SHP77 (cell line): Measurements from ENCODE around the gene AQP12B.

Source experiments
- DNase-seq, 2 experiments: peaks; one replicate each; lab custom pipeline; 2025; lab: John Stamatoyannopoulos, UW

AQP12B gene

DNA sequence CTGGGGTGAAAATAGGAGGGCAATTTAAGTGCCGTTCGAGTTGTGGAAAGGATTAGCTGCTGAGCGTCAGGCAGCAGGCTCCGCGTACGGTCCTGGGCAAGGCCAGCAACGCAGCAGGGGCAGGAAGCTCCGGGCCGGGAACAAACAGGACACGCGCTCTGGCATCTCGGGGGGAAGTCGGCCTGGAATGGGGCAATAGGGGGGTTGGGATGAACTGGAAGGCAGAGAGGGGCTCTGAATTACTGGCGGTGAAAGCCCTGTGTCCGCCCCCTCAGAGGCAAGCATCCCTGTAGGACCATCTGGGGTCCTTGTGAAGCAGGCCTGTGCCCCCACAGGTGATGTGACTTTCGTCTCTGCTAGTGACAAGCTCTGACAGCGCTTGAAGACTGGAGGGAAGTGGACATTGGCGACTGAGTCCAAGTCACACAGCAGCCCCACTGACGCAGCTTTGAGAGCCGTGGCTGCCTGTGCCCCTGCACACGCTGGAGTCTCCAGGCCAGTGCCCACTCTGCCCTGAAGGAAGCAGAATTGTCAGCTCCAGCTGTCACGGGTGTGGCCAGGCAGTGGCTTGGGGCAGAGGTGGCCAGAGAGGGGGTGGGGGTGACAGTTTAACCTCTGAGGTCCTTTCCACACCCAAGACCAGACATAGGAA is 35.1 kb downstream of the AQP12B start:
- no peak for DNase-seq

GRCh38 chr2:240646900-240647502 is 35.7 kb downstream of the AQP12B start:
- no peak for DNase-seq

- no peak for DNase-seq
These were observed 36.3 kb downstream of the AQP12B start for GRCh38 chr2:240646176-240646899.

GRCh38 chr2:240645801-240646175 is 36.9 kb downstream of the AQP12B start:
- DNase-seq, result no peak

DNA sequence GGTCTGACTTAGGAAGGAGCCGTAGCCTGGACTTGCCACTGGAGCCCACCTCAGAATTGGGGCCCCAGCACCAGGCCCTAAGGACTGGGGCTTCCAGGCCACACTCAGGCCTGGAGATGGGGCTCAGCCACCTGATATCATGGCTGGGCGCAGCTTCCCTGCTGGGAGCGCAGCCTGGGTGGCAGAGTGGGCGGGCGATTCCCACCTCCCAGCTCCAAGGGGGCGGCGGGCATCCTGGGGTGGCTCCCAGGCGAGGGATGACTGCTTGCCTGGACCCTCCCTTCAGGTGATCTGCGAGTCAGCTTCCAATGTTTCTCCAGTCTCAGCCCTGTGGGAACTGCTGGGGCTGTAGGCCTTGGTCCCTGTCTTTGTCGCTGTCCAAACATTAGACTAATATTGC is 37.3 kb downstream of the AQP12B start:
- no peak for DNase-seq

GRCh38 chr2:240644859-240645301 is 37.8 kb downstream of the AQP12B start:
- no peak for DNase-seq

- no peak for DNase-seq
These were observed 38.5 kb downstream of the AQP12B start for GRCh38 chr2:240644171-240644651.

- no peak for DNase-seq
These were observed 38.9 kb downstream of the AQP12B start for GRCh38 chr2:240643811-240644150.

DNA sequence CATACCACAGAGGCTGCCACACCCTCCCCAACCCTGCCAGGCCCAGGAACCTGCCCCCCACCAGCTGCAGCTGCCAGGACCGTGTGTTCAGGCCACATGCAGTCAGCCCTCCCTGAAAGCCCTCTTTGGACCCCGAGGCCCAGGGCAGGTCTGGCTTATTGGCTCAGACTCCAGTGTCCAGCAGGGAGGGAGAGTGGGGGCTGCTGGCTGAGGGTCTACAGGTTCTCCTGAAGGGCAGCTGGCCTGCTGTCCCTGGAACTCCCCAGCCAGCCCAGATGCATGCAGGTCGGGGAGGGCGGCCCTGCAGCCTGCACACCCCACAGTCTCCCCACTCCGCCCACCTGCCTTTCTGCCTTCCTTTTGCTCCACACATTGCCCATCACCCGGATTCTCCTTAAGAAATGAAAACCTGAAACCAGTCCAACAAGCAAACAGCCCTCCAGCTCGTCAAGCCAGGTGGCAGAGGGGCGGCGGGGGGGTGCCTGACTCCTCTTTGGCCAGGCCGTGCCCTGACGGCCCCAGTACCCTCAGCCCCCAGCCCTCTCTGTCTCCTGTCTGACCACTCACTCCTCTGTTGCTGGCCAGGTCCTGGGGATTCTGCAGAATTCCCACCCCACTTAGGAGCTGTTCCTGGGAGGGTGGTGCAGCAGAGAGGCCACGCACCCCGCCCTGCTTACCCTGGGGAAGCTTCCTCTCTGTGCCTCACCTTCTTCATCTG is 39.4 kb downstream of the AQP12B start:
- DNase-seq, result no peak

GRCh38 chr2:240642806-240643092 is 39.9 kb downstream of the AQP12B start:
- no peak for DNase-seq

- no peak for DNase-seq
These were observed 40.5 kb downstream of the AQP12B start for GRCh38 chr2:240642061-240642805.

DNA sequence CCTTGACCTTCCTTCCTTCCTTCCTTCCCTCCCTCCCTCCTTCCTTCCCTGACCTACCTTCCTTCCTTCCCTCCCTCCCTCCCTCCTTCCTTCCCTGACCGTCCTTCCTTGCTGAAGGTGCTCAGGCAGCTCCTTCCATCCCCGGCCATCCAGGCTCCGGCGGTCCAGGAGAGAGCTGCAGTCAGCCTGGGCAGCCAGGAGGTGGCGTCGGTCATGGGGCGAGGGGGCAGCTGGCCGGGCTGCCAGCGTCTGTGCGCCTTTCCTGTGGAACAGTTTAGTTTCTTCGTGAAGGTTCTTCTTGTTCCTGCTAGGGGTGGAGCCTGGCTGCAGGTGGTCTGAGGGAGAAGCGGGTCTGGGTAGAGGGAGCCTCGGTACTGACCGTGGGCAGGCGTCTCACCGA is 41.7 kb downstream of the AQP12B start:
- peak; percentile 26 to 31 for DNase-seq

- DNase-seq, result no peak
These were observed 43.1 kb downstream of the AQP12B start for GRCh38 chr2:240639566-240639965.

DNA sequence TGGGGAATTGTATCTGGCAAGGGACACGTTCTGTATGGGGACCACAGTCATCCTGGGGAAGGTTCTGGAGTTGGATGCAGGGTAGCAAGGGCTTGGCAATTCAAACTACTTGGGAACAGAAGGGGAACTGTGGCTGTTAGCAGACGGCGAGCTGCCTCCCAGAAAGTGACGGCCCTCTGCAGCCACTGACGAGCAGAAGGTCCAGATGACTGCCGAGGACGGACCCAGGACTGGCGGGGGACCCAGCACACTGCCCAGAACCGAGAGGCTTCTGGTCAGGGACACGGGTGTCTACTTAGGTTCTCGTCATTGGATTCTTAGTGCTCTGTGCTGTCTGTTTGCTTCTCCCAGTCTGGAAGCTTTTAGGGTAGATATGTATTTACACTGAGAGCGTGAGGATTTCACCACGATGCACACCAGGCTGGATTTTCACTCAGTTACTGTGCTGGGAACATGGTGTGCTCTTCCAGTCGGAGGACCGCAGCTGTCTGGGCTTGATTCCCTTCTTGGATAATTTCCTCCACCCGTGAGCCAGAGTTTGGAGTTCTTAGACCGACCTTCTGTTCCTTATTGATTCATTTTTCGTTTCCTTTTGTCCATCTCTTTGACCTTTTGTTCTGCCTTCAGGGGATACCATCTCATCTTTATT is 44.0 kb downstream of the AQP12B start:
- DNase-seq, result no peak

DNA sequence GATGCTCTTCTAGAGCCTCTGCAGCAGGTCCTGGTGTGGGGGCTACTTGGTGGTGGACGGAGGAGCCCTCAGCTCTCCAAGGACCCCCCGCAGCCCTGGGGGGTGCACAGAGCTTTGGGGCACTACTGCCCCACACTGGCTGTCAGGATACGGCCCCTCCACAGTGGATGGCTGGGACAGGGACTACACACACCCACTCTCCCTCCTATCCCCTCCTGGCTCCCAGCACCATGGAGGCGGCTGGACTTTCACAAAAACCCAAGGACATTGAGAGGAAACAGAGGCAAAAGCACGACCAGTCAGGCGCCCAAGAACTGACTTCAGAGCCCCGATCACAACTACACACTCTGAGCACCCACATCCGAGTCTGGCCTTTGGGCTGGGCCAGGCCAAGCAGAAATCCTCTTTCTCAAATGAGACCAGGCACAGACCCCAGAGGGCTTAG is 44.8 kb downstream of the AQP12B start:
- no peak for DNase-seq

DNA sequence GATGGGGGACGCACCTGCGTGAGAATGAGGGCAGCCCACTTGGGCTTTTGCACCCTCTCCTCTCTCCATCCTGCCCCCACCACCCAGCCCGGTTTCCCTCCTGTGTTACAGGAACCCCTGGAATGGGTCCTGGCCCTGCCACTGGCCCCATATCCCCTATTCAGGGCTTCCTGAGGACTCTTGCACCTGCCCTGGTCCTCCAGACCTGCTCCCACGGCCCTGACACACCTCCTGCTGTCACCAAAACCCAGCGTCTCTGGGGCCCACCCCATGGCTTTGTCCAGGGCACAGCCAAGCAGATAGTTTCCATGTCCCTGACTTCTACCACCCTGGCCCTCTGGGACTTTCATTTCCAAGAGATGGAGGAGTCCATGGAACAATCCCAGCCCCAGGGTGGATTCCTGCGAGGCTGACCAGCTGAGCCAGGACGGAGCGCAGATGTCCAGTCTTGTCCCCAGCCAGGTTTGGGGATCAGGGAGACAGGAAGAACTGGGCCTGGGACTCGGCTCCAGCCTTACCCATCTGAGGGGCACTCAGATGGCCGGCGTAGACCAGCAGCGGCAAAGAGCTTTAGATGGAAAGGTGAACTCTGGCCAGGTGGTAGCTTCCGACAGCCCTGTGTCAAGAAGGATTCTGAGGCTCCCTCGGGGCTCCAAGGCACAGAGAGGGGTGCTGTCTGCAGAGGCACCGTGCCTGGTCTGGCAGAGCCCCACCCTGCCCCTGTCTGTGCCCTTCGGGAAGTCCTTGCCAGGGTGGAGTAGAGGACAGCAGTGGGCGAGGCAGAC is 45.4 kb downstream of the AQP12B start:
- no peak for DNase-seq

DNA sequence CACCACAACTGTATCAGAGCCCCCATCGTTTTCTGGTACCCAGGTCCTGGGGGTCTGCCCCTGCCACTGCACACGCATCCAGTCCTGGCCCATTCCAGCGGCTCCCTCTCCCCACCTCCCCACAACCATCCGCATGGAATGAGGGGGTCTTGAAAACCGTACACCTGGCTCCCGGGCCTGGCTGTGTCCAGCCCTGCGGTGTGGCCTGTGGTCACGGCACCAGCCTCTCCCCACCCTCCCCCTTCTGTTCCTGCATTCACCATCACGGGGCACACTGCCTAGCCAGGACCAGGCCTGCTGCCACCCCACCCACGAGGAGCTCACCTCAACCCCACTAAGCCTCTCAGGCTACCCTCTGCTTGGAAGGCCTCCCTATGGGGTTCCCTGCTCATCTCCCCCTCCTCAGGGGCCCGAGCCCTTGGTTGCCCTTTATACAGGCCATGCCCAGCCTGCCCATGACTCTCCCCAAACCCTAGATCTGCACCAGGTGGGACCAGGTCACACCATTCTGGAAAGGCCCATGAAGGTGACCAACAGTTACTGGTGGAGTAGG is 46.0 kb downstream of the AQP12B start:
- no peak for DNase-seq

DNA sequence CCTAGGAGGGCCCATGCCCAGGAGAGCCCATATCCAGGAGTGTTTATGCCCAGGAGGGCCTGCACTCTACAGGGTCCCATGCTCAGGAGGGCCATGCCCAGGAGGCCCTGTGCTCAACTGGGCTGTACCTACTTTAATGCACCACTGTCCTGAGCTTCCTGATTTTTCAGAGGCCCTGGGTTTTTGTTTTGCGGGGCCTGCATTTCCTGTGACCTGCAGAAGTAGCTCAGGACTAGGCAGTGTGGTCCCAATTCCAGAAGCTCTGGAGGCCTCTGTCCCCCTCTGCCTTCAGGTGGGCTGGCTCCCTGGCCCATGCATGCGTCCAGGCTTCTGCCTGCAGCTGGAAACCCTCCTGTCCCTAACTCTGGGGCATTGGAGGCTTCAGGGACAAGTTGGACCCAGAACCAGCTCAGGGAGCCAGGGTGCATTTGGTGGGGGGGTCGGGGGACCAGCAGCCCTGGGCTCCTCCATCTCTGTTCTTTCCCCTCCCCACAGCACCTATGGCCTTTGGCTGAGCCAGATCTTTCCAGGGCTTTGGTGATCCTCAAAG is 46.6 kb downstream of the AQP12B start:
- no peak for DNase-seq

DNA sequence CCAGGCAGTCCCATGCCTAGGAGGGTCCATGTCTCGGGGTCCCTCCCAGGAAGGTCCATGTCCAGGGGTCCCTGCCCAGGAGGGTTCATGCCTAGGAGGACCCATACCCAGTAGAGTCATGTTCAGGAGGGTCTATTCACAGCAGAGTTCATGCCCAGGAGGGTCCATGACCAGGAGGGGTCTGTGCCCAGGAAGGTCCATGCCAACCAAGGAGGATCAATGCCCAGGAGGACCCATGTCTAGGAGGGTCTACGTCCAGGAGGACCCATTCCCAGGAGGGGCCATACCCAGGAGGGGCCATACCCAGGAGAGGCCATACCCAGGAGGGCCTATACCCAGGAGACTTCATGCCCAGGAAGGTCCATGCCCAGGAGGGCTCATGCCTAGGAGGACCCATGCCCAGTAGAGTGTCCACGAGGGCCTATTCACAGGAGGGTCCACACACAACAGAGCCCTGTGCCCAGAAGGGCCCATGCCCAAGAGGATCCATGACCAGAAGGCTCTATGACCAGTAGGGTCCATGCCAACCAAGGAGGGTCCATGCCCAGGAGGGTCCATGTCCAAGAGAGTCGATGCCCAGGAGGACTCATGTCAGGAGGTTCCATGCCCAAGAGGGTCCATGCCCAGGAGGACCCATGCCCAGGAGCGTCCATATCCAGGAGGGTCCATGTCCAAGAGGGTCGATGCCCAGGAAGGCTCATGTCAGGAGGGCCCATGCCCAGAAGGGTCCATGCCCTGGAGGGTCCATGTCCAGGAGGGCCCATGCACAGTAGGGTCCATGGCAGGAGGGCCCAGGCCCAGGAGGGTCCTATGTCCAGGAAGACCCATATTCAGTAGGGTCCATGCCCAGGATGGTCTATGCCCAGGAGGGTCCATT is 47.3 kb downstream of the AQP12B start:
- no peak for DNase-seq
